ENCODE data around the gene AIFM1.
"Not testable (repeated sequence)": the region's sequence is repeated elsewhere in the genome, so short reads cannot be mapped to it uniquely, and the experiment has no call there.

Gene AIFM1

DNA sequence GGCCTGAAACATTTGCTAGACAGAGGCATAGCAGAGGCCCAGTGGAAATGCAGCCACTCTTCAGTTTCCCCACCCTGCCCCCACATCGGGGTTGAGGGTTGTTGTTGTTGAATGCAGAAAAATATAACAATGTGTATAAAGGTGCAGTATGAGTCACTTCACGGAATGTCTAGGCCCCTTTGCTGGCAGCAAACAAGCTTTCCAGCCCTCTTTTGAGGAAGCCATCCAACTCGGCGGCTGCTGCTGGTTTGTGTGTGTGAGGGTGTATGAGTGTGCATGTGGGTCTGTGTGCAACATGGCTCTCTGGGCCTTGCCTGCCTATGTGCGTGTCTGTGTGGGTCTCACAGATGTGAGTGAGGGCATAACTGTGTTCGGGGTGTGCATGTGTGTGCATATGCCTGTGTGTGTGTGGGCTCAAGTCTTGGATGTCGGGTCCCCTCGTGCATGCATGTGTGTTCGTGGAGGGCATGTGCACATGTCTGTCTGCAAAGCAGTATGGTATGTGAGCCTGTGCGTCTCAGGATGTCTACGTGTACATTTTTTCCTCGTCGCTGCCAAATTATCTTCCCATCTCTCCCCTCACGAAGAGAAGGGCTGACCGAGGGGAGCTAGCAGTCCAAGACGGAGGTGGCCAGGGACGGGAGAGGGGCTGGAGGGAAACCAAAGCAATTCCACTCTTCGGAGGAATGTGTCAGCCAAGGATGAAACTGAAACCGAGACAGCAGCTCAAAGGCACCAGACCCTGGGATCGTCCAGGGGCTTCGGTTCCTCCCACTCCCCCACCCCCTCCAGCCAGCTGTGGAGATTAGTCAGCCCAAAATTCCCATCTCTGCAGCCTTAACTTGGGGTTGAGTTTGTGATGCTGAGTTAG is 47.0 kb downstream of the AIFM1 start:
- no peak for DNase-seq

DNA sequence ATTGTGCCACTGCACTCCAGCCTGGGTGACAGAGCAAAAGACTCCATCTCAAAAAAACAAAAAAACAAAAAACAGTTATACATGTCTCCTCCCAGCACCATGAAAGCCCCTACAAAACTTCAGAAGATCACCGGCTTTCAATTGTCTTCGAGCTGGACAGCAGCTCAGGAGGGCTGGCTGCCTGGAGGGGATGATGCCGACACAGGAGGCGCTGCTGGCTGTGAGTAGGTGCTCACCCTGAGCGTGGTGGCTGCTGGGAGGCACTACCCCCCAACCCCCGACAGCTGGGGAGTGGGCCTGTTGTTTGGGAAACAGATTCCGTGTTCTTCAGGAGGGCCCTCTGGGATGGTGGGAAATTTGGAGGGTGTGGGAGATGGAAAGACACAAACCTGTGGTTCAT is 48.5 kb downstream of the AIFM1 start:
- DNase-seq: no peak

DNA sequence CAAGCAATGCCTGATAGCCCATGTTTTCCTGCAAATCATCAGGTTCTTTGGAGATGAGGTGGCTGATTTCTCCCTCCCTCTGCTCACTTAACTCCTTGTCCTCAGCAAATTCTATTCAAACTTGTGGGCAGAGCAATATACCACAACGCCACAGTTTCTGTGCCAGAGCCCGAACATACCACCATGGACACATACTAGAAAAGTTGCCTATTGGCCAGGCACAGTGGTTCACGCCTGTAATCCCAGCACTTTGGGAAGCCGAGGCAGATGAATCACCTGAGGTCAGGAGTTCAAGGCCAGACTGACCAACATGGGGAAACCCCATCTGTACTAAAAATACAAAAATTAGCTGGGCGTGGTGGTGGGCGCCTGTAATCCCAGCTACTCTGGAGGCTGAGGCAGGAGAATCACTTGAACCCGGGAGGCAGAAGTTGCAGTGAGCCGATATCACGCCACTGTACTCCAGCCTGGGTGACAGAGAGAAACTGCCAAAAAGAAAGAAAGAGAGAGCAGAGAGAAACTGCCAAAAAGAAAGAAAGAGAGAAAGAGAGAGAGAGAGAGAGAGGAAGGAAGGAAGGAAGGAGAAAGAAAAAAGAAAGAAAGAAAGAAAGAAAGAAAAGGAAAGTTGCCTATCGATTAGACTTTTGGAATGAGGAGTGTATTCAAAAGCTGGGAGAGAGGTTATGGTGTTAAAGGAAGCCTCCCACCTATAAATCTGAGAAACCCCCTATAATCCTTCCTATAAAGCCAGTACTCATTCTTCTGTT is 50.3 kb downstream of the AIFM1 start:
- not testable (repeated sequence) for DNase-seq

DNA sequence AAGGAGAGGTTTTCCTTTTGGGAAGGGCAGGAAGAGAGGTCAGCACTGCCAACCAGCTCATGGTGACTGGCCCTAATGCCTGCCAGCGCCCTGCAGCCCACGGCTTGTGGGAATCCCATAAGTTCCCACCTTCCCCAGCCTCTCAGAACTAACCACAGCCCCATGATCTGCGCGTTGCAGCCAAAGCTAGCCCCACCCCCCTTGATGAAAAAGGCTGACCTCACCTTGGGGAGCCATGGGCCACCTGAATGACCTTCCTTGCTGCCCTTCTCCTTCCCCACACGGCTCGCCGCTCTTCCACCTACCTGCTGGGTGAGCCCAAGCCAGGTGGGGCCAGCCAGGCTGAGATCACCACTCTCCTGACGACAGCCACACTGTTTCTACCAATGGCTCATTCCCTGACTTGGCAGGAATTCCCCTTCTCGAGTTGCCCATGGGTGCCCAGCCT is 51.5 kb downstream of the AIFM1 start:
- DNase-seq: no peak

DNA sequence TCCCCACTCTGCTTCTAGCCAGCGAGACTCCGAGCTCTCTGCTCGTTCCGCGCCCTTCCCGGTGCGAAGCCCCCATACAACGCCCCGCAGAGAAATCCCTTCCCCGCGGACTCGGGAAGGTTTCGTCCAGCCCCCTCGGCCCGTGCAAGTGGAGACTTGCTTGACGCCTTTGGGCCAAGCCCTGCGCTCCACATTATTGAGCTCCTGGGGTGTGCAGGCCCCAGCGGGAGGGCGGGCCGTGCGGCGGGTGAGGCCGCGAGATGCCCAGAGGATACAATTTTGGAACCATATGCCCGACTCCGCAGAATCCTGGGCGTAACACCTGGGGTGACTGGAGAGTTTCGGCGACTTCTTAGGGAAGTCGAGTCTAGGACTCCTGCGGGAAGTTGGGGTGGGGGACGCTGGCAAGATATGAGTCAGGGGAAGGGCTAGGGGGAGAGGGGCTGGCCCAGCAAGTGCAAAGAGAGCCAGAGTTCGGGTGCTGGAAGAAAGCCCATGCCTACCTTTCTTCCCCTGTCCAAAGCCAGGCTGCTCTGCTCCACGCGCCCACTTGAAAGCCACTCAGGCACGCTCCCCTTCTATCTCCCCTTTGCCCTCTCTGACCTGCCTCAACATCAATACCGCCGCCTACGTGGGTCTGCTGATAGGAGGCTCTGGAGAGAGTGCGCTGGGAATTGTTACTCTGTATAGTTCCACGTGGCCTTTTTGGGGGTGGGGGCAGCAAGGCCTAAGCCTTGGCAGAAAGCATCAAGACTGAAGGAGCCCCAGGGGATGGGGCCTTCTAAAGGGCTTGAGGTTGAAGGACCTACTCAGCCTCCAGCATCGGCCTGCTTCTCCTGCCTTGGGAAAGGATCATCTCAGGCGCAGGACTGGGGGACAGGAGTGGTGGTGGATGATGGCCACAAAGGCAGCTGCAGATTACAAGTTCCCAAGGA is 54.2 kb downstream of the AIFM1 start:
- no peak for DNase-seq

DNA sequence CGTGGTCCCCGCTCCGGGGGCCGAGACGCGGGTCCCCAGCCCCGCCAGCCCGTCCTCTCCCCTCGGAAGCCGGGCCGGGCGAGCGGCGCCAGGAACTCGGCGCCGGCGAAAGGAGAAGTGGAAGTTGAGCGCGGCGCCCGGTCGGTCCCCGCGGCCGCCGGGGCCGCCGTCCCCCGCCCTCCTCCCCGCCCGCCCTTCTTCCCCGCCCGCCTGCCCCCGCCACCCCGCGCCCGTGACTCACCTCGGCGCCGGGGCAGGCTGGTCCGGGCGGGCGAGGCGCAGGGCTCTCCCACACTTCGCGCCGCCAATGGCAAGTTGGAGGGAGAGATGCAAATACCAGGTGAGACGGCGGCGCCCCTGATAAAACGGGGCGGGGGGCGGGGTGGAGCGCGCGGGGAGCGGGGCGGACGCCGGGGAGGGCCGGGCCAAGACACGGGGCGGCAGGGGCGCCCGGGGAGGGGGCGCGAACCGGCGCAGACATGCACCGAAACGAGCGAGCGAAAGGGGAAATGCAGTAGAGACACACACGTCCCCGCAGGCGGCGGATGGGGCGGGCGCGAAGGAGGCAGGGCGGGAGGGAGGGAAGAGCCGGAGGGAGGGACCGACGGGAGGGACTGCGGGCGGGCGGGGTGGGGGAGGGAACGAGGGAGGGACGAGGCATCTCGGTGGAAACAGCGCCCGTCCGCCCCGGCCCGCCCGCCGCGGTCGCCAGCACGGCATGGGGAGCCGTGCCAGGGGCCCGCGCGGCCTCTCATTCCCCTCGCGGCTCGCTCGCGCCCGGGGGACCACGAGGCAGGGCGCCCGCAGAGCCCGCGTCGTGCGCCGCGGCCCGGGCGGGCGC is 55.0 kb downstream of the AIFM1 start, which contains the start of gene ELF4:
Gene ELF4, minus strand, starts transcription at position 119 of the 841 bp plus-strand sequence. CDS start 29,167 bp downstream, outside the sequence.
- DNase-seq: peak; percentile 28

DNA sequence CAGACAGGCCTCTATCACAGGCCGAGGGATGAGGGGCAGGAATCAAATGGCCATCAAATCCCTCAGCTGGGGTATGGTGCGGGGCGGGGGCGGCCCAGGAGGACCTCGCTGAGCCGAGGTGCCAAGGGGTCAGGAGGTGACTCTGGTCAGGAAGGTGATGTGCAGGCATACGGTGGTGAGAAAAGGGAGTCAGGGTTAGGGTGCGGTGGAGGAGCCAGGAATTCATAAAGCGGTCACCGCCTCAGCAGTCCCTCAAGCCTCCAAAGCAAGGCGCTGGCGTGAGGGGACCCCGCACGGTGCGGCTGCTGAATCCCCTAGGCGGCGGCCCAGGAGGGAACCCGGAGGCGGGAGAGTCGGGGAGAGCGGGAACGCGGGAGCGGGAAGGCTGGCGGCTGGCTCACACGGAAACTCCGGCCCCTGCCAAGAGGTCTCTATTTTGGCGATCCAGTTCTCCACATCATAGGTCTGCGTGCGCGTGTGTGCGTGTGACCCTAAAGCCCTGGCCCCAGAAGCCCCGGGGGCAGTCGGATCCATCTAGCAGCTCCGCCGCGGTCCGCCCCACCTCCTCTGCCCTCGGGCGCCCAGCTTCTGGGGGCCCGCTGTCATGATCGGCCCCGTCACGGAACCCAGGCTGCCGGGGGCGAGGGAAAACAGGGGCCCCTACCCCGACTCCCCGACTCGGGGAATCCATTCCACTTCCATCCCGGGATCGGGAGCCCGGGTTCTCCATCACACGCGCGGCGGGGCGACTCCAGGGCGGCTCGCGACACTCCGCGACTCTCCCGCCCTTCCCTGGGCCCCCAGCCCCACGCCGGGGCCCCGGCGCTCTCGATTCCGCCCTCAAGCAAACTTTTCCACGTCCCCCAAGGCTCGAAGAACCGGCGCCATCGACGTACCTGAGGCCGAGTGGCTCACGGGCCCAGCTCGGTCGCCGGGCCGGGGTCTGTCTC is 55.9 kb downstream of the AIFM1 start:
- DNase-seq: peak; percentile 3

DNA sequence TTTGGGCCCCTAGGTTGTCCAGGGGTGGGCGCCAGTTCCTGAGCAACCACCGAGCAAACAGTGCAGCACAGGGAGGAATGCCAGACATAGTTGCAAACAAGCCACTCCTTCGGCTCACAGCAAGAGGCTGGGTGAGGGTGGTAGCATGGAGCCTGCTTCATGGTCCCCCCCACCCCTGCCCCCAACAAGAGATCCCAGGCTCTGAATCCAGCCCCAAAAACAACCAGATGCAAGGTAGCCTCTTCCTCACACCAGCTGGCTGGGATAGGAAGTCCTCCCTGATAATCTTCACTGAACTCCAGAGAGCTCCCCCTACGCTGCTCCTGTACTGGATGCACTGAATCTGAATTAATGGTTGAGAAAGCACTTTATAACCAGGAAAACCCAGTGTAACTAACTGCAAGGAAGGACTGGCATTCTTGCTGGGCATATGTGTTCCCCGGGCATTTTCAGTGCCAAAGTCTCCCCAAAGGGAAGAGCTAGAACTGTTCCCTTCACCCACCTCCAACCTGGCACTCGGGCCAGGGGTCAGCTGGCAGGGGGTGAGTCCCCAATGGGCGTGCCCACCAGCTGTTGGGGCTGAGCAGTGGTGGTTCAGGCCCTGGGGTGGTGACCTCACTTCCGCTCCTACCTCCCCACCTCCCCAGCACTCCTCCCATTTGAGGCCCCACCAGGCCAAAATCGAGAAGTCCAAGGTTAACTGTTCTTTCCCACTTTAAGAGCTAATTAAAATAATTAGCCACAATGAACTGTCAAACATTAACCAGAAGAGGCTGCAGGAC is 56.8 kb downstream of the AIFM1 start:
- DNase-seq: no peak

DNA sequence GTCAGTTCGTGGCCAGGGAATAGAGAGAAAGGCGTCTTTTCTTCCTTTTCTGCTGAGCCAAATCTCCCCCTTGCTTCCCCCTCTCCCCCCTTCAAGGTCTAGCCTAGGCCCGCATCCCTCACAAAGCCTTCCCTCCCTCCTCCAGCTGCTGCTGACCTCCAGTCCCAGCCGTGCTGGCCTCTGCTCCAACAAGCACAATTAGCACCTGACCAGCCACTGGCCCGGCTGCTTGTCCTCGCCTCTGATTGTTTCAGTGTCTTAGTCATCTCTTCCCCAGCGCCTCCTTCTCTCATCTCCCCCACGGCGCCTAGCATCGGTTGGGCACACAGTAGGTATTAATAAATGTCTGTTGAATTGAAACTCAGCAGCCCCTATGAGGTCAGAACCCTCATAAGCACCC is 59.6 kb downstream of the AIFM1 start:
- DNase-seq: no peak

DNA sequence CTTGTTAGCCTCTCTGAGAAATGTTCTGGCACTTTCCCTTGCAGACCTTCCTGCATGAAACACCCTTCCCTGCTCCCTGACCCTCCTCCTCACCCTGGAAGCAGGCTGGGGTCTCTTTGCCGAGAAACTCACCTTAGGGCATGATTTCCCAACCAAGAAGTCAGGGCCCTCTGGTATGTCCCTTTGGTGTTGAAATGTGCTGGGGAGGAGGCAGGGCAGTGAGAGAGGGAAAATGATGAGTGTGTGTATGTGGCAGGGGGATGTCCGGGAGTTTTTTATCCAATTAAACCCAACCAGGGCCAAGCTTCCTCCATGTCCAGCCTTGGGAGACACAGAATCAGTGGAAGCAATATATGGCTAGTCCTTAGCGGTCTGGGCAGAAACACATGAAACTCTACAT is 60.4 kb downstream of the AIFM1 start:
- DNase-seq: no peak

DNA sequence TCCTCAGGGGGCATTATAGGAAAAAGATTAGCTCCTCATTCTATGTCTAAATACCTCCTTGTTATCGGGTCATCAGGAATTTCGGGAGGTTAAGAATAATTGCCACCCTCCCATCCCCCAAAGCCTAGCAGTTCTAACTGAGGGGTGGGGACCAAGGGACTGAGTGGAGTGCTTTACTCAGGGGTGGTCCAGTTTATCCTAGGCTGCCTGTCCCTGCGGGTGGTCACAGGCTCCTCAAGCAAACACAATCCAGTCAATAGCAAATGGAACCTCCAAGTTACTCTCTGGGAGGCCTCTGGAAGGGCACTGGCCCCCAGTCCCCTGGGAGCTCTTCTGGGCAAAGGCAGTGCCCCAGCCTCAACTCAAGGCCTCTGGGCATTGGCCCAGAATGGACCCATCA is 62.0 kb downstream of the AIFM1 start:
- no peak for DNase-seq

DNA sequence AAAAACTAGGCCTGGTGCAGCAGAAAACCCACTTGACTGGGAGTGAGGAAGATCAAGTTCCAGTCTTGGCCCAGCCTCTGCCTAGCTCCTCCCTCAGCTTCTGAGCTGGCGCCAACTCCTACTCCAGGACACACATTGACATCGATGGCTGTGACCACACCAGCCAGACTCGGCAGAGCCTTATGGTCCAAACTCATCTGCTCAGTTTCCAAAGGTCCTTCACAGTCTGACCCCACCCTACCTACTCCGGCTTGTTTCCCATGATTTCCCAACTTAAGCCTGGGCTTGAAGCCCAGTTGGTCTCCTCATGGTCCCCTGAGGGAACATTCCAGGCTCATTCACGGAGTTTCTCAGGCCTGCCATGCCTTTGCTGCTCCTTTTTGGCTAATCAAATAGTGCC is 65.5 kb downstream of the AIFM1 start:
- no peak for DNase-seq

DNA sequence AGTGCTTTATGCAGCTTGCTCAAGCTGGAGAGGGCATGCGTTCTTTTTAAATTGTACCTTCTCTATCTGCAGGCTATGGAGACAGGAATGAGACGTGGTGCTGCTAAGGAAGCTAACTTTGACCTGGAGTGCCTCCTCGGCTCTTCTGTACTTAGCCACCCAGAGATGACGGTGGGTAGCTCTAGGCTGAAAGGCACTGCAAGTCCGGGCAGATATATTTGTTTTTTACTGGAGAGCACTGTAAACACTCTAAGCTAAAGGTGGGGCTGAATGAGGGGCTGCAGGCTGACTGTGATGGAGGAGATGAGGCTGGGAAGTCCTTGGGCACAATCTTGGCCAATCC is 67.5 kb downstream of the AIFM1 start:
- DNase-seq: no peak

DNA sequence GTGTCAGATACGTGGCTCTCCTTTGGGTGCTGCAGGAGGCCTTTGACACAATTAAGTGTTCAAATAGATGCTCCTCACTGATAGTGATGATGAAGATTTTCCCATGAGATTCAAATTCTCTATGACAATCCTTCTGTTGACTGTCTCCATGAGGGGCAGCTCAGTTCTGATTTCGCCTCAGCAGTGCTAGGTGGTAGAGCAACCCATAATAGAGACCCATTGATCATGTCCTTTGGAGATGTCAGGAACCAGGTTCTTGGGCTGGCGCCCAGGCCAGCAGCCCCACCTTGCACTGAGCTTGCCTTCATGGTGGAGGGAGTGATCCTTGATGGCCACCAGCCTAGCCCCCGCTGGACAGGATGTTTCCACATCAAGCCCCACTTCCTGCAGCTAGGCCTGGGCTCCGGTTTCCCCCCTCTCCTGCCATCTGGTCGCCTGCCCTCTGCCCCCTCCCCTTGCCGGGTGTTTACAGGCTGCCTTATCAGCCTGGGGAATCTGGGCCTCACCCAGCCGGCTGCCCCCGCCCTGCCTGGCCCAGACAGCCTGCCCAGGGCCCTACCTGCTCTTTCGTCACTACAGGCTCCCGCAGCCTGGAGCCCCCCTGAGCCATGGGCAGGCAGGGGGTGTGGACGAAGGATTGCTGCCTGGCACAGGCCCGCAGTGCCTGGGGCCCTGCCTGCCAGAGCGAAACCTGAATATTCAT is 68.0 kb downstream of the AIFM1 start:
- DNase-seq: peak; percentile 49

DNA sequence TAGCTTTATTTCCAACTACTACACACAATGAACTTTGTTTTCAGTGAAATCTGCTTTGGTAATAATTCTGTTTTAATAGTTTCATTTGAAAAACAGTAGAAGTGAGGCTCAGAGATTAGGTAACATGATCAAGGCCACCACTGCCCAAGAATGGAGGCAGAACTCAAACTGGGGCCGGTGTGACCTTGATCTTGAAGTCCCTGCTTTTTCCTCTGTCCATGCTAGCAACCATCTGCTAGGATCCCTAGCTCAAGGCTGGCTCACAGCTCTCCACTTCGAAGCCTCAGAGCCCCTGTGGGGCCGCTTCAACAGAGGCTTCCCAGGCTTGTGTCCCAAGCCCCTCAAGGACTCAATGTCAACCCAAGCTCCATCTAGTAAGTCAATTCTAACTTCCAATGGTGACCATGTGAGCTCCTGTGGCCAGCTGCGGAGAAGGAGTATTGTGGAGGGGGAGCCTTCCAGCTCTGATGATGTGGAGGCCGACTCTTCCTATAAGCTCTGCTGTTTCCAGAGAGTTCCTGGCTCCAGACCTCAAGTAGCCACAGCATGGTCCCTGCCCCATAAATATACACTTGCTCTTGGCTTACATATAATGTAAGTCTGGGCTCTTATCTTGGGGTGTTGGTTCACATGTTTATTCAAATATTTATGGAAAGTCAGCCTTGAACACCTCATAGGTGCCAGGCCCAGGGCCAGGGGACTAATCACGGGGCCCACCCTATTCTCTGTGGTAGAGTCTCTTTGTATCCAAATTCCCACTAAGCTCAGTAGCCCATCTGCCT is 70.2 kb downstream of the AIFM1 start:
- no peak for DNase-seq

DNA sequence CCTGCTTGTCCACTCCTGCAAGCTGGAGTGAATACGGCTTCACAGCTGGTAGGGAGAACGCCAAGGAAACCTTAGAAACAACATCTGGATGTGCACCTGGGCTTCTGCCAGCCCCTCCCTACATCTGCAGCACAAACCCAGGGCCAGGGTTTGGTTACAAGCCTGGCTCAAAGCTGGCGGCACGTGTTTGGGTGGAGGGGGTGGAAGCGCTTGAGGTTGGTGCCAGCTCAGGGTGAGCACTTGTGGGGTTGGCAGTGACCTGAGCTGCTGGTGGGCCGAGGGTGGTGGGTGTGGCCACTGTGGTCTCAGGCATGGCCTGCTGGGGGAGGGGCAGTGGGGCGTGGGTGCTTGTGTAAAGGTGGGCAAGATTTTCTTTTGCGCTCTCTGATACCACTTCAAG is 70.9 kb downstream of the AIFM1 start:
- peak; percentile 11 for DNase-seq

DNA sequence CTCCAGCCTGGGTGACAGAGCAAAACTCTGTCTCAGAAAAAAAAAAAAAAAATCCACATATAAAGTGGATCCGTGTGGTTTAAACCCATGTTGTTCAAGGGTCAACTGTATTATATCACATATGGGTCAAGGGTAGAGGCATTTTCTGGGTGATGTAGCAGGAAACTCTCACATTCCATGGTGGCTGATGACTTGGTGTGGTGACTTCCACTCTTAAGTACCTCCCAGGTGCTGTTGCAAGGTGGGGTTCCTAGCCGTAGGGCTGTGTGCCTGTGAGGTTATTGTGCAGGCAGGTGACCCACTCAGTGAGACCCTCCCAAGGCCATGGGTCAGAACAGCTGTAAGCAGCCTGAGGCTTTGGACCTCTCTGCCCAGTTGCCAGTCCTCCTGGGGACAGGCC is 72.4 kb downstream of the AIFM1 start:
- no peak for DNase-seq

DNA sequence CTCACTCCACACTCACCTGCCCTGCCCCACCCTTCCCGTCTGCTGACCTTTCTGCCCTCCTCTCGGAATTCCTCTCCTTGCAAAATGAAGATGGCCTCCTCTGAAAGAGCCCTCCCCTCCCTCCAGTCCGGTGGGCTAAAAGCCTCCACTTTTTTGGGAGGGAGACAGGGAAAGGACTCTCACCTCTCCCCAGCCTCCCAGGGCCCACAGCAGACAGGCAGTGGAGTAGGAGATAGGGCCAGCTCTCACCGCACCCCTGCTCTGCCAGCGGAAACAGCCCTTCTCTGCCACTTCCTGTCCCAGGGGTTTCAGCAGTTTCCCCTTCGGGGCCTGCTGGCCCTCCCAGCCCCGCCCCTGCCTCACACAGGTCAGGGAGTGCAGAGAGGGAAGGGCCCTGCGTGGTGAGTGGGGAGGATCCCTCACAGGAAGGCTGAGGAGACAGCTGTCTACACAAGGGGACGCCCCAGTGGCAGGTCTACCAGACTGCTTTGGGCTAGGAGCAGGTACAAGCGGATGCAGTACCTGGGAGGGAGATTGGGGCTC is 73.6 kb downstream of the AIFM1 start:
- no peak for DNase-seq
